ENCODE measurements around the gene CD300LG. TPM values are rescaled to one million over a fixed set of nuclear protein-coding genes. Genes with fewer than 3 reads are reported as not detected.

CD300LG gene
- polyA plus RNA-seq, 4 donors: 0.30 to 2.0 (median 0.81) TPM; not detected in 1

- Histone ChIP-seq H3K27ac (ENCODE audit: low read depth in 1 of 3, low read length in 2 of 3) (no peak overlapping the region), H3K4me3 (ENCODE audit: low read depth in 1 of 3, low read length in 3 of 3) (no peak overlapping the region), H3K36me3 (ENCODE audit: control insufficient read depth in 3 of 3, insufficient read depth in 2 of 3, low read depth in 1 of 3, low read length in 3 of 3) (no peaks in the 10 kb centered on the region), H3K27me3 (ENCODE audit: control insufficient read depth in 3 of 3, insufficient read depth in 3 of 3, low read length in 3 of 3) (peaks cover 0 to 20% (median 3%) of the 10 kb centered on the region in 3 donors), H3K9me3 (ENCODE audit: control insufficient read depth in 2 of 2, insufficient read depth in 1 of 2, low read depth in 1 of 2, low read length in 1 of 2) (no peaks in the 10 kb centered on the region), H3K4me1 (ENCODE audit: control insufficient read depth in 3 of 3, insufficient read depth in 2 of 3, low read depth in 1 of 3, low read length in 2 of 3) (no peaks in the 10 kb centered on the region)
- FAIRE-seq (no peak), DNase-seq (no peak)
- WGBS, 3 donors: 84 to 88% (median 87%) methylated on average over 8 of the region's 8 CpGs
Observed at GRCh38 chr17:43849116-43849515, 2.1 kb downstream of the CD300LG start.

DNA sequence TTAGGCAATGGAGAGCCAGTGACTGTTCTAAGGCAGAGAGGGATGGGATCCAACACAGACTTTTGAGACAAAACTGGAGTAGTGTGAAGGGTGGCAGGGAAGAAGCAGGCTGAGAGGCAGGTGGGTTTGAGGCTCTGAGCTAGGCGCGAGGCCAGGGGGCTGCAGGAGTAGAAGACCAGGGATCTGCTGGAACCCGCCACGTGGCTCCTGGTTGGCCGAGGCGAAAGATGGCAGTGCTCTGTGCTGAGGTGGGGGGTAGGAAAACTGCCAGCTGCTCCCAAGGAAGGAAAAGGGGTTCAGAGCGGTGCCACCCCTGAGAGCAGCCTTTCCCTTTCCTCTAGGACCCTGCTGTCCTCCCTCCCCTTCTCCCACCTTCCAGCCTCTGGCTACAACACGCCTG, 5.6 kb downstream of the CD300LG start:
- no peak overlapping the region for H3K27ac ChIP-seq (ENCODE audit: low read depth in 1 of 3, low read length in 2 of 3)
- no peaks in the 10 kb centered on the region for H3K4me1 ChIP-seq (ENCODE audit: control insufficient read depth in 3 of 3, insufficient read depth in 2 of 3, low read depth in 1 of 3, low read length in 2 of 3)
- H3K9me3 ChIP-seq (ENCODE audit: control insufficient read depth in 2 of 2, insufficient read depth in 1 of 2, low read depth in 1 of 2, low read length in 1 of 2): peaks cover 0 to 7% of the 10 kb centered on the region in 2 donors
- DNase-seq: no peak
- no peak overlapping the region for H3K4me3 ChIP-seq (ENCODE audit: low read depth in 1 of 3, low read length in 3 of 3)
- H3K27me3 ChIP-seq (ENCODE audit: control insufficient read depth in 3 of 3, insufficient read depth in 3 of 3, low read length in 3 of 3): peaks cover 0 to 34% (median 3%) of the 10 kb centered on the region in 3 donors
- no peak for FAIRE-seq
- H3K36me3 ChIP-seq (ENCODE audit: control insufficient read depth in 3 of 3, insufficient read depth in 2 of 3, low read depth in 1 of 3, low read length in 3 of 3): no peaks in the 10 kb centered on the region
- 86 to 98% (median 92%) methylated on average over 7 to 8 of the region's 8 CpGs for WGBS, 3 donors

DNA sequence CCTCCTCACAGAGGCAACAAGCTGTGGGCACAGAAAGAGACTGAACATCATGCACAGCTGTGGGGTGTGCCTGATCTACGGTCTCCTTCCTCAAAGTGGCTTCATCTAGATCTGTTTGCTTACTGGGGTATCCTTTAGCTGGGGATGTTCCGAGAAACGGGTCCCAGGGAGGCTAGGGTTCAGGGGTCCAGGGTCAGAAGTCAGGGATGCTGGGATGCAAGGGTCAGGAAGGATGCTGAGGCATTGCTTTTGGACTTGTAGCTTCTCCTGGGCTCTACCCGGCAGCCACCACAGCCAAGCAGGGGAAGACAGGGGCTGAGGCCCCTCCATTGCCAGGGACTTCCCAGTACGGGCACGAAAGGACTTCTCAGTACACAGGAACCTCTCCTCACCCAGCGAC, 6.6 kb downstream of the CD300LG start:
- H3K9me3 ChIP-seq (ENCODE audit: control insufficient read depth in 2 of 2, insufficient read depth in 1 of 2, low read depth in 1 of 2, low read length in 1 of 2): peaks cover 0 to 9% of the 10 kb centered on the region in 2 donors
- peaks cover 0 to 28% (median 3%) of the 10 kb centered on the region in 3 donors for H3K27me3 ChIP-seq (ENCODE audit: control insufficient read depth in 3 of 3, insufficient read depth in 3 of 3, low read length in 3 of 3)
- H3K36me3 ChIP-seq (ENCODE audit: control insufficient read depth in 3 of 3, insufficient read depth in 2 of 3, low read depth in 1 of 3, low read length in 3 of 3): no peaks in the 10 kb centered on the region
- H3K27ac ChIP-seq (ENCODE audit: low read depth in 1 of 3, low read length in 2 of 3): no peak overlapping the region
- 68 to 77% (median 71%) methylated on average over 6 to 7 of the region's 7 CpGs for WGBS, 3 donors
- H3K4me3 ChIP-seq (ENCODE audit: low read depth in 1 of 3, low read length in 3 of 3): no peak overlapping the region
- no peaks in the 10 kb centered on the region for H3K4me1 ChIP-seq (ENCODE audit: control insufficient read depth in 3 of 3, insufficient read depth in 2 of 3, low read depth in 1 of 3, low read length in 2 of 3)
- DNase-seq: no peak
- FAIRE-seq: no peak

DNA sequence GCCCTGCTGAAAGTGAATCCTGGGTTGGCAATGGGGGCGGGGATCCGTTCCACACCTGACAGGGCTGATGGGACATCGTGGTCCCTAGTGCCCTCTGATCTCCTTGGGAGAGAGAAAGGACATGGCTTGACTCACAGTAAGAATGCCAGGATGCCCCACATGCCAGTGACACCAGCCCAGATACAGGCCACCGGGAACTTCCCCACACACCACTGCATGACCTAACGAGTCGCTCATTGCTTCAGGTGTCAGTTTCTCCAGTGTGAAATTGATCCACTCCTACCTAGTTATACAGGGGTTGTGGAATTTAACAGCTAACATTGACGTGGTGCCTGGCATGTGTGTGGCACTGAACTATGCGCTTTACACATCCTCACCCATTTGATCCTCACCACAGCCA, 7.5 kb downstream of the CD300LG start:
- DNase-seq (no peak), FAIRE-seq (no peak)
- WGBS, 3 donors: 67 to 72% (median 70%) methylated on average over 8 of the region's 8 CpGs
- H3K27me3 ChIP-seq (ENCODE audit: control insufficient read depth in 3 of 3, insufficient read depth in 3 of 3, low read length in 3 of 3): peaks cover 0 to 23% (median 3%) of the 10 kb centered on the region in 3 donors
- H3K4me1 ChIP-seq (ENCODE audit: control insufficient read depth in 3 of 3, insufficient read depth in 2 of 3, low read depth in 1 of 3, low read length in 2 of 3): no peaks in the 10 kb centered on the region
- H3K27ac ChIP-seq (ENCODE audit: low read depth in 1 of 3, low read length in 2 of 3): no peak overlapping the region
- H3K4me3 ChIP-seq (ENCODE audit: low read depth in 1 of 3, low read length in 3 of 3): no peak overlapping the region
- H3K9me3 ChIP-seq (ENCODE audit: control insufficient read depth in 2 of 2, insufficient read depth in 1 of 2, low read depth in 1 of 2, low read length in 1 of 2): peaks cover 0 to 9% of the 10 kb centered on the region in 2 donors
- no peaks in the 10 kb centered on the region for H3K36me3 ChIP-seq (ENCODE audit: control insufficient read depth in 3 of 3, insufficient read depth in 2 of 3, low read depth in 1 of 3, low read length in 3 of 3)

- Histone ChIP-seq H3K9me3 (ENCODE audit: control insufficient read depth in 2 of 2, insufficient read depth in 1 of 2, low read depth in 1 of 2, low read length in 1 of 2) (peaks cover 0 to 9% of the 10 kb centered on the region in 2 donors), H3K27me3 (ENCODE audit: control insufficient read depth in 3 of 3, insufficient read depth in 3 of 3, low read length in 3 of 3) (peaks cover 0 to 23% (median 3%) of the 10 kb centered on the region in 3 donors), H3K4me1 (ENCODE audit: control insufficient read depth in 3 of 3, insufficient read depth in 2 of 3, low read depth in 1 of 3, low read length in 2 of 3) (no peaks in the 10 kb centered on the region), H3K27ac (ENCODE audit: low read depth in 1 of 3, low read length in 2 of 3) (no peak overlapping the region), H3K36me3 (ENCODE audit: control insufficient read depth in 3 of 3, insufficient read depth in 2 of 3, low read depth in 1 of 3, low read length in 3 of 3) (no peaks in the 10 kb centered on the region), H3K4me3 (ENCODE audit: low read depth in 1 of 3, low read length in 3 of 3) (no peak overlapping the region)
- no peak for FAIRE-seq
- no peak for DNase-seq
- WGBS, 3 donors: 87 to 90% (median 88%) methylated on average over 9 of the region's 9 CpGs
Observed at GRCh38 chr17:43855061-43855460, 8.1 kb downstream of the CD300LG start.

DNA sequence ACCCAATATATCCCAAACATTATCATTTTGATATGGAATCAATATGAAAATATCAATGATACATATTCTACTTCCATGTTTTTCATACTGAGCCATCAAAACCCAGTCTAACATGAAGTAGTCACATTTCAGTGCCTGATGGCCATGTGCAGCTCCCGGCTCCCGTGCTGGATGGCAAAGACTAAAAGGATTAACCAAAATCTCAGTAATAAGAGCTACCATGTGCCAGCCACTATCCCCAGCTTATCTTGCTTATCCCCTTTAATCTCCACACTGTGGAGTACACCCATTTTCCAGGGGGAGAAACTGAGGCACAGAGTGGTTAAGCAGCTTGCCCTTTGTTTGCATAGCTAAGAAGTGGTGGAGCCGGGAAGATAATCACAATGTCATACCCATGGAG, 9.2 kb downstream of the CD300LG start:
- 86 to 99% (median 87%) methylated on average over 3 of the region's 3 CpGs for WGBS, 3 donors
- no peaks in the 10 kb centered on the region for H3K4me1 ChIP-seq (ENCODE audit: control insufficient read depth in 3 of 3, insufficient read depth in 2 of 3, low read depth in 1 of 3, low read length in 2 of 3)
- no peaks in the 10 kb centered on the region for H3K36me3 ChIP-seq (ENCODE audit: control insufficient read depth in 3 of 3, insufficient read depth in 2 of 3, low read depth in 1 of 3, low read length in 3 of 3)
- no peak overlapping the region for H3K27ac ChIP-seq (ENCODE audit: low read depth in 1 of 3, low read length in 2 of 3)
- H3K9me3 ChIP-seq (ENCODE audit: control insufficient read depth in 2 of 2, insufficient read depth in 1 of 2, low read depth in 1 of 2, low read length in 1 of 2): peaks cover 0 to 9% of the 10 kb centered on the region in 2 donors
- H3K27me3 ChIP-seq (ENCODE audit: control insufficient read depth in 3 of 3, insufficient read depth in 3 of 3, low read length in 3 of 3): peaks cover 0 to 22% (median 3%) of the 10 kb centered on the region in 3 donors
- DNase-seq: no peak
- H3K4me3 ChIP-seq (ENCODE audit: low read depth in 1 of 3, low read length in 3 of 3): no peak overlapping the region
- no peak for FAIRE-seq

DNA sequence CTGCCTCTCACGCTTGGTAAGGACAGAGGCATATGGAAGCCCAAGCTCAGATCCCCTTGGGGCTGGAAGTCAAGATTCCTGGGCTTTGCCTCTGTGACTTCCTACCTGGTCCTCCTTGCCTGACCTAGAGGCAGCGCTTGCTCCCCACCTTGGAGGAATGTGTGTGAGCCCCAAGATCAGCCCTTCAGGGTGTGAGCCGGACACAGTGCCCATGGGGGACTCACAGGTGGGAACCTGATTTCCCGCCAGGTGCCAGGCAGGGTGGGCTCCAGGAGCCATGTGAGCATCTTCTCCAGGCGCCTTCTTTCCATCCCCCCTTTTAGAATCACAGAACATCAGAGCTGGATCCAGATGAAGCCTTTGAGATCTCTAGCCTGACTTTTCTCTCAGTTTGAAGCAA, 10.2 kb downstream of the CD300LG start:
- Histone ChIP-seq H3K4me3 (ENCODE audit: low read depth in 1 of 3, low read length in 3 of 3) (no peak overlapping the region), H3K36me3 (ENCODE audit: control insufficient read depth in 3 of 3, insufficient read depth in 2 of 3, low read depth in 1 of 3, low read length in 3 of 3) (no peaks in the 10 kb centered on the region), H3K9me3 (ENCODE audit: control insufficient read depth in 2 of 2, insufficient read depth in 1 of 2, low read depth in 1 of 2, low read length in 1 of 2) (peaks cover 0 to 9% of the 10 kb centered on the region in 2 donors), H3K4me1 (ENCODE audit: control insufficient read depth in 3 of 3, insufficient read depth in 2 of 3, low read depth in 1 of 3, low read length in 2 of 3) (no peaks in the 10 kb centered on the region), H3K27ac (ENCODE audit: low read depth in 1 of 3, low read length in 2 of 3) (no peak overlapping the region), H3K27me3 (ENCODE audit: control insufficient read depth in 3 of 3, insufficient read depth in 3 of 3, low read length in 3 of 3) (peaks cover 0 to 18% (median 0%) of the 10 kb centered on the region in 3 donors)
- 80 to 90% (median 88%) methylated on average over 5 of the region's 5 CpGs for WGBS, 3 donors
- no peak for FAIRE-seq
- no peak for DNase-seq

DNA sequence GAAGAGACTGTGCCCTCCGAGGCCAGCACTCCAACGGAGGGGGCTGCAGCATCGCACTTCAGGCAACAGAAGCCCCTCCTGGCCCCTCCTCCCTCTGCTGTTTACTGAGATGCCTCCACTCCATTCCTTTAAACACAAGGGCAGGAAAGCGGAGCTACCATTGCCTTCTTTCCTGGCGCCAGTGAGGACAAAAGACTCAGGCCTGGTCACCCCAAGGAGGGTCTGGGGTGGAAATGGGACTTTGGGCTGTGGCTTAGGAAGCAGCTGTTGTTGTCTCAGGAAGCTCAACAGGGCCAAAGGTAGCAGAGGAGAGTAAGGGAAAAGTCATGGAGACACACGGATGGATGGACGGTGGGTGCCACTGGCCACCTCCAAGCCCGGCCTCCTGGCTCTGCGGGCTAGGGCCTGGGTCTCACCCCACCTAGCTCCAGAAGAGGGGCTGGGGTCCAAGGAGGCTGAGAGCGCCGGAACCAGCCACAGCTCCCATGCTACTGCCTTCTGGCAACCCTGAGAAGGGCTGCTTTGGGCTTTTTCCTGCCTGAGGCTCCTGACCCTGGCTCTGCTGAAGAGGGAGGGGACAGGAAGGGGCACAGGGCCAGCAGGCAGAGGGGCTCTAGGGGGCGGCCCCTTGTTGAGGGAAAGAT, 11.1 kb downstream of the CD300LG start:
- no peaks in the 10 kb centered on the region for H3K4me1 ChIP-seq (ENCODE audit: control insufficient read depth in 3 of 3, insufficient read depth in 2 of 3, low read depth in 1 of 3, low read length in 2 of 3)
- WGBS, 3 donors: 64 to 70% (median 69%) methylated on average over 12 of the region's 12 CpGs

More for the DNA sequence above, 11.1 kb downstream of the CD300LG start:
- H3K27ac ChIP-seq (ENCODE audit: low read depth in 1 of 3, low read length in 2 of 3): no peak overlapping the region
- no peaks in the 10 kb centered on the region for H3K36me3 ChIP-seq (ENCODE audit: control insufficient read depth in 3 of 3, insufficient read depth in 2 of 3, low read depth in 1 of 3, low read length in 3 of 3)
- DNase-seq: no peak
- peaks cover 0 to 18% (median 0%) of the 10 kb centered on the region in 3 donors for H3K27me3 ChIP-seq (ENCODE audit: control insufficient read depth in 3 of 3, insufficient read depth in 3 of 3, low read length in 3 of 3)
- H3K4me3 ChIP-seq (ENCODE audit: low read depth in 1 of 3, low read length in 3 of 3): no peak overlapping the region
- no peak for FAIRE-seq
- peaks cover 0 to 9% of the 10 kb centered on the region in 2 donors for H3K9me3 ChIP-seq (ENCODE audit: control insufficient read depth in 2 of 2, insufficient read depth in 1 of 2, low read depth in 1 of 2, low read length in 1 of 2)

Data from small intestine (tissue), 7 donors.